ENCODE data around the gene PET100. TPM values are rescaled to one million over a fixed set of nuclear protein-coding genes. Genes with fewer than 3 reads are reported as not detected.

PET100 gene
- total RNA-seq, 1 experiment from 2014 or later: 126 TPM

DNA sequence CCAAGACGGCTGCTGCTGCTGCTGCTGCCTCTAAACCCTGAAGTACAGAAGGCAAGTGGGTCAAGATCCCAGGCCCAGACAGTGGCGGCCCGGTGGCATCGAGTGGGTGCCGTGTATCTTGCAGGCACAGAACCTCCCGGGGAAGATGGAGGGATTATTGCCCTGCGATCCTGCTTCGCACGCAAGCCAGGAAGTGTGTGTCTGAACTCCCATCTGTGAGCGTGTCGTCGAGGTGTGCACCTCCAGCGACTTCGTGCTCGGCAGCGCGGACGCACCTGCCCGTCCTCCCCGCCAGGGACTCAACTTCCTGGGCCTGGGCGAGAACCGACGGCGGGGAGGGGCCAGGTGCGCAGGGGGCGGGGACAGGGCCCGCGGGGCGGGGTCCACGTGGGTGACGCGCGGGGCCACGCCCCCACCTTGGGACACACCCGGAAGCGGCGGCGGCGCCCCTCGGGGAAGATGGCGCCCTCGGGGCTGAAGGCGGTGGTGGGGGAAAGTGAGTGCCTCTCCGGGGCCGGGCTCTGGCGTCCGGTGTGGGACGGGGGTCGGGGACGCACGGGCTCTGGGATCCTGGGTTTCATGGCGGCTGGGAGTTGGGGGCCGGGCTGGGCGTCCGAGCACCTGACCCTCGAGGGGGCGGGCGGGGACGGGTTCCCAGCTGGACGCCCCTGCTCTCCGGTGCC, 7.2 kb downstream of the PET100 start, which contains the start of gene STXBP2:
STXBP2 (plus strand) TSS at position 420 of the 683 bp plus-strand sequence; CDS start at position 460, 40 bp downstream.
- H2AFZ ChIP-seq (ENCODE audit: low read depth, low read length, poor library complexity, severe bottlenecking): no peak within 1 kb of the TSS
- no peaks in the 10 kb centered on the region for H3K9me2 ChIP-seq (ENCODE audit: insufficient read depth)
- peak; percentile 91 for ATAC-seq
- H3K9me3 ChIP-seq (ENCODE audit: control insufficient read depth in 1 of 2, insufficient read depth in 1 of 2, low read depth in 1 of 2, low read length in 2 of 2): peaks cover 0 to 4% of the 10 kb centered on the region in 2 experiments; a peak in 1 of 4 replicates
- intact Hi-C loops (cut with micrococcal nuclease): no loop called here
- H3K4me3 ChIP-seq (replicated peaks in 1 of 2; ENCODE audit: low read depth in 1 of 2, low read length in 2 of 2): peak within 1 kb of the TSS; percentile 94 to 97
- peak within 1 kb of the TSS; percentile 84 for H3K27ac ChIP-seq (ENCODE audit: low read depth, low read length)
- peaks cover 8 to 14% of the 10 kb centered on the region in 2 experiments; a peak in 3 of 4 replicates for H3K4me1 ChIP-seq (ENCODE audit: control insufficient read depth in 1 of 2, insufficient read depth in 2 of 2, low read length in 2 of 2)
- H3K36me3 ChIP-seq (ENCODE audit: control insufficient read depth in 1 of 2, insufficient read depth in 2 of 2, low read length in 2 of 2): no peaks in the 10 kb centered on the region
- peak within 1 kb of the TSS; percentile 92 for H3K9ac ChIP-seq (ENCODE audit: low read length)
- H3K4me2 ChIP-seq (ENCODE audit: low read length): peak within 1 kb of the TSS; percentile 93
- H3K79me2 ChIP-seq (ENCODE audit: insufficient read depth, low read length): peaks cover 20% of the 10 kb centered on the region
- ChIA-PET RAD21 (ENCODE audit: low non-redundant PET in 1 of 2, low total read pairs in 2 of 2, uncharacterized antibody in 2 of 2, unreplicated experiment in 2 of 2) (no interaction called here), CTCF (interaction anchor here (1.1 to 1.5 kb wide), 3 partner anchors 44 to 217 kb away, joined by 3 to 6 read pairs (median 5); partner anchors contain the start of gene TRAPPC5), POLR2A (interaction anchor here (1.6 kb wide), 1 partner anchor 8 kb away, joined by 6 read pairs; the partner anchor contains the start of genes PET100 and XAB2)
- H4K20me1 ChIP-seq (ENCODE audit: insufficient read depth): no peaks in the 10 kb centered on the region
- BruUV-seq (replicated peaks): no TSS peak
- TF ChIP-seq SIN3A (IDR thresholded peaks at IDR 0.05; ENCODE audit: low read depth): peak; percentile 47; the same call in 1 of the 2 replicates
- TF ChIP-seq EGR1 (IDR thresholded peaks at IDR 0.05; ENCODE audit: low read depth): no peak; the same call in 1 of the 2 replicates
- peak; percentile 100 for TF ChIP-seq CBX3 (IDR thresholded peaks at IDR 0.05; ENCODE audit: low read depth)
- peak; percentile 81 for TF ChIP-seq POLR2AphosphoS5 (IDR thresholded peaks at IDR 0.05; ENCODE audit: low read depth, low read length)
- TF ChIP-seq EZH2phosphoT487 (IDR thresholded peaks at IDR 0.05; ENCODE audit: borderline replicate concordance): no peak
- TF ChIP-seq RAD21 (IDR thresholded peaks at IDR 0.05; ENCODE audit: low read depth): no peak
- TF ChIP-seq, protein P1, sequence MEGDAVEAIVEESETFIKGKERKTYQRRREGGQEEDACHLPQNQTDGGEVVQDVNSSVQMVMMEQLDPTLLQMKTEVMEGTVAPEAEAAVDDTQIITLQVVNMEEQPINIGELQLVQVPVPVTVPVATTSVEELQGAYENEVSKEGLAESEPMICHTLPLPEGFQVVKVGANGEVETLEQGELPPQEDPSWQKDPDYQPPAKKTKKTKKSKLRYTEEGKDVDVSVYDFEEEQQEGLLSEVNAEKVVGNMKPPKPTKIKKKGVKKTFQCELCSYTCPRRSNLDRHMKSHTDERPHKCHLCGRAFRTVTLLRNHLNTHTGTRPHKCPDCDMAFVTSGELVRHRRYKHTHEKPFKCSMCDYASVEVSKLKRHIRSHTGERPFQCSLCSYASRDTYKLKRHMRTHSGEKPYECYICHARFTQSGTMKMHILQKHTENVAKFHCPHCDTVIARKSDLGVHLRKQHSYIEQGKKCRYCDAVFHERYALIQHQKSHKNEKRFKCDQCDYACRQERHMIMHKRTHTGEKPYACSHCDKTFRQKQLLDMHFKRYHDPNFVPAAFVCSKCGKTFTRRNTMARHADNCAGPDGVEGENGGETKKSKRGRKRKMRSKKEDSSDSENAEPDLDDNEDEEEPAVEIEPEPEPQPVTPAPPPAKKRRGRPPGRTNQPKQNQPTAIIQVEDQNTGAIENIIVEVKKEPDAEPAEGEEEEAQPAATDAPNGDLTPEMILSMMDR (IDR thresholded peaks at IDR 0.05 in 2 of 3, conservative IDR thresholded peaks at IDR 0.05 in 1 of 3; ENCODE audit: borderline replicate concordance in 1 of 3, insufficient read depth in 1 of 3, low read depth in 2 of 3, low read length in 2 of 3): peak in 1 of 3 experiments; percentile 22; a peak in 1 of 6 replicates
- peak; percentile 56; the same call in 1 of the 2 replicates for TF ChIP-seq SP1 (IDR thresholded peaks at IDR 0.05; ENCODE audit: low read depth)
- TF ChIP-seq, protein P2, sequence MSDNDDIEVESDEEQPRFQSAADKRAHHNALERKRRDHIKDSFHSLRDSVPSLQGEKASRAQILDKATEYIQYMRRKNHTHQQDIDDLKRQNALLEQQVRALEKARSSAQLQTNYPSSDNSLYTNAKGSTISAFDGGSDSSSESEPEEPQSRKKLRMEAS (IDR thresholded peaks at IDR 0.05): peak; percentile 100
- peak; percentile 92 for TF ChIP-seq YY1 (IDR thresholded peaks at IDR 0.05; ENCODE audit: extremely low read depth, insufficient replicate concordance, low read depth, low read length)
- no peaks in the 10 kb centered on the region for H3K27me3 ChIP-seq (ENCODE audit: insufficient read depth, low read length)
- peak; percentile 76 for DNase-seq (ENCODE audit: low read depth, low spot score)
